Peyer's patch (tissue), 4 donors: ENCODE measurements around the gene SGIP1. TPM values are rescaled to one million over a fixed set of nuclear protein-coding genes. Genes with fewer than 3 reads are reported as not detected.

Experiments
- DNase-seq, 3 donors: peaks; one replicate each; pipeline ENCODE4 v3.0.0-alpha.2; 2017 to 2019
- H3K27ac ChIP-seq, 4 donors: fragments of 200-600 bp; sonication (generic); one replicate each; pipeline ENCODE4 v1.5.1; 2016 to 2019
- H3K27me3 ChIP-seq, 2 donors: fragments of 200-600 bp; sonication (generic); one replicate each; pipeline ENCODE4 v1.5.1; 2019
- H3K36me3 ChIP-seq, 3 donors: fragments of 200-600 bp; sonication (generic); one replicate each; pipeline ENCODE4 v1.5.1; 2016 to 2019
- H3K4me1 ChIP-seq, 4 donors: fragments of 200-600 bp; sonication (generic); one replicate each; pipeline ENCODE4 v1.5.1; 2016 to 2019
- H3K4me3 ChIP-seq, 4 donors: fragments of 200-600 bp; sonication (generic); 1 replicate in 3 of 4; 2 replicates in 1 of 4; pipeline ENCODE4 v1.5.1; 2016 to 2019; ENCODE audit warnings: mild to moderate bottlenecking in 1 of 4
- H3K9me3 ChIP-seq, 4 donors: fragments of 200-600 bp; sonication (generic); one replicate each; pipeline ENCODE4 v1.5.1; 2016 to 2019; ENCODE audit warnings: mild to moderate bottlenecking in 1 of 4
- CTCF ChIP-seq, 6 experiments: fragments of 450-650 bp in 4 of 6; fragments of 200-600 bp in 2 of 6; sonication (generic) in 1 of 6; IDR thresholded peaks; one replicate each; pipeline ENCODE4 v1.5.1; 2017 to 2019; ENCODE audit warnings: antibody characterized with exemption in 6 of 6, mild to moderate bottlenecking in 3 of 6, moderate library complexity in 1 of 6
- POLR2A ChIP-seq, 2 donors: fragments of 450-650 bp; IDR thresholded peaks; one replicate each; pipeline ENCODE4 v1.5.1; 2017; ENCODE audit warnings: antibody characterized with exemption in 2 of 2, mild to moderate bottlenecking in 2 of 2, moderate library complexity in 2 of 2
- total RNA-seq, 4 donors: library from RNA; depleted of rRNA; stranded (reverse); fragments of >200 nt; gene quantifications; one replicate each; pipeline ENCODE4 v1.1.0, GENCODE V29; 2016

Gene SGIP1
- total RNA-seq, 4 donors from 2014 or later, result 0.47 to 14.9 (median 5.8) TPM

- TF ChIP-seq POLR2A (IDR thresholded peaks at IDR 0.05) (no peak), CTCF (IDR thresholded peaks at IDR 0.05) (no peak)
- H3K36me3 ChIP-seq, result no peaks in the 10 kb centered on the region
- no peaks in the 10 kb centered on the region for H3K9me3 ChIP-seq
- H3K27me3 ChIP-seq, result no peaks in the 10 kb centered on the region
- H3K4me1 ChIP-seq, result no peaks in the 10 kb centered on the region
- no peak overlapping the region for H3K4me3 ChIP-seq
- H3K27ac ChIP-seq, result no peak overlapping the region
- no peak for DNase-seq
Measured at GRCh38 chr1:66523562-66523961, 10.4 kb upstream of the SGIP1 start.

GRCh38 chr1:66525086-66525485, 8.9 kb upstream of the SGIP1 start:
- no peaks in the 10 kb centered on the region for H3K4me1 ChIP-seq

DNA sequence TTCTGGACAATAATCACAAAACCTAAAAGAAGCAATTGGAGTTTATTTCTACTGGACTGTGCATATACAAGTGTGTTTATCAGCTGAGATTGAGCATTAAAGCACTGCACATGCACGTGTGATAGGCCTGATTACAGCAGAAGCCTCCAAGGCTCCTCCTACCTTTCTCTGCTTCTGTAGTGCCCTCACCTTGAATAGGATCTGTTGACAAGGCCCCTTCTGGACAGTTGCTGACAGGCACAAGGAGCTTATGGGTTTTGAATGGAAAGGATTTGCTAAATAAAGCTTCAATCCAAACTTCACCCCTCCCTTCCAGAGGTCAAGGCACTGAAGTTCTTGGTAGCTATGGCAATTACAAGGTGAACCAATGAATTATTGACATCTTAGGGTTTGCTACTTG, 7.9 kb upstream of the SGIP1 start:
- no peak for DNase-seq
- Histone ChIP-seq H3K4me3 (no peak overlapping the region), H3K27me3 (no peaks in the 10 kb centered on the region), H3K36me3 (no peaks in the 10 kb centered on the region), H3K4me1 (no peaks in the 10 kb centered on the region), H3K27ac (no peak overlapping the region), H3K9me3 (no peaks in the 10 kb centered on the region)
- TF ChIP-seq CTCF (IDR thresholded peaks at IDR 0.05) (no peak), POLR2A (IDR thresholded peaks at IDR 0.05) (no peak)

More at GRCh38 chr1:66525086-66525485, 8.9 kb upstream of the SGIP1 start:
- TF ChIP-seq POLR2A (IDR thresholded peaks at IDR 0.05) (no peak), CTCF (IDR thresholded peaks at IDR 0.05) (no peak)
- Histone ChIP-seq H3K36me3 (no peaks in the 10 kb centered on the region), H3K27ac (no peak overlapping the region), H3K27me3 (no peaks in the 10 kb centered on the region), H3K4me3 (no peak overlapping the region), H3K9me3 (no peaks in the 10 kb centered on the region)
- DNase-seq, result no peak

DNA sequence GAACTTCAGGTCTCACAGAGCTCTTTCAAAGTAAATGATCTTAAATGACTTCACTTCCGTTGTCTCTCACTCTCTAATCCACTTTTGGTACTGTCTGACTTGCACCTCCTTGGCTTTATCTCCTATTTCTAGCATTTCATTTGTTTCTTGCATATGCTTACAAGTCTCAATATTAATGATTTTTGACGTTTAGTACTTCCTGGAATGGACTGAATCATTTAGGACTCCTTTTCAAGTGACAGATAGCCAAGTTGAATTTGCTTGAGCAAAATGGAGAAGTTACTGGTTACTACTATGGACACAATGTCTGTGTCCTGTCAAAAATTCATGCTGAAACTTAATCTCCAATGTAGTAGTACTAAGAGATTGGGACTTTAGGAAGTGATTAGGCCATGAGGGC, 7.0 kb upstream of the SGIP1 start:
- Histone ChIP-seq H3K27me3 (no peaks in the 10 kb centered on the region), H3K27ac (no peak overlapping the region), H3K9me3 (no peaks in the 10 kb centered on the region), H3K4me1 (no peaks in the 10 kb centered on the region), H3K36me3 (no peaks in the 10 kb centered on the region), H3K4me3 (no peak overlapping the region)
- no peak for DNase-seq
- TF ChIP-seq CTCF (IDR thresholded peaks at IDR 0.05) (no peak), POLR2A (IDR thresholded peaks at IDR 0.05) (no peak)

DNA sequence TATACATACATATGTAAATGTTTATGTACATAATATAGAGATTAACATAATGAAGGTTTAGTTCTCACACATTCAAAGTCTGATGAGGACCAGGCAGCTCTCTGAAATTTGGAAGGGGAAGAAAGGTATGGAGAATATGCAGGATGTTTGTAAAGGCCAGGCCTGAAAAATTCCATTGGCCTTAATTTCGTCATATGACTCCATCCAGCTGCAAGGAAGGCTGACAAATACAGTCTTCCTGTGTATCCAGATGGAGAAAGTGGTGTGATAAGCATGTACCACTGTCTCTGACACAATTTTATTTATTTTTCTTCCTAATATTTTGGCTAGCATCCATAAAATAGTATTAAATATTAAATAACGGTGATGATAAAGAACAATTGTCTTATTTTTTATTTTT, 6.3 kb upstream of the SGIP1 start:
- H3K27me3 ChIP-seq, result no peaks in the 10 kb centered on the region

More for the DNA sequence above, 6.3 kb upstream of the SGIP1 start:
- H3K9me3 ChIP-seq, result no peaks in the 10 kb centered on the region
- DNase-seq, result no peak
- H3K27ac ChIP-seq, result no peak overlapping the region
- TF ChIP-seq POLR2A (IDR thresholded peaks at IDR 0.05) (no peak), CTCF (IDR thresholded peaks at IDR 0.05) (no peak)
- peaks cover 0 to 2% (median 0%) of the 10 kb centered on the region in 4 donors for H3K4me1 ChIP-seq
- H3K4me3 ChIP-seq, result no peak overlapping the region
- no peaks in the 10 kb centered on the region for H3K36me3 ChIP-seq
